Transverse colon (tissue), 3 donors: ENCODE results near the gene EZR.

ENCODE experiments used
- CTCF ChIP-seq, 5 experiments: fragments of 200-600 bp in 3 of 5; fragments of 450-650 bp in 2 of 5; sonication (generic) in 3 of 5; IDR thresholded peaks; 1 replicate in 2 of 5; 2 replicates in 3 of 5; pipeline ENCODE4 v1.5.1; 2016 to 2017; ENCODE audit warnings: antibody characterized with exemption in 5 of 5, inconsistent platforms in 3 of 5, mild to moderate bottlenecking in 2 of 5, moderate library complexity in 1 of 5
- EP300 ChIP-seq: sonication (generic); formaldehyde crosslinking; IDR thresholded peaks from one replicate; pipeline ENCODE4 v1.6.1; 2017; ENCODE audit warnings: antibody characterized with exemption, low read depth

DNA sequence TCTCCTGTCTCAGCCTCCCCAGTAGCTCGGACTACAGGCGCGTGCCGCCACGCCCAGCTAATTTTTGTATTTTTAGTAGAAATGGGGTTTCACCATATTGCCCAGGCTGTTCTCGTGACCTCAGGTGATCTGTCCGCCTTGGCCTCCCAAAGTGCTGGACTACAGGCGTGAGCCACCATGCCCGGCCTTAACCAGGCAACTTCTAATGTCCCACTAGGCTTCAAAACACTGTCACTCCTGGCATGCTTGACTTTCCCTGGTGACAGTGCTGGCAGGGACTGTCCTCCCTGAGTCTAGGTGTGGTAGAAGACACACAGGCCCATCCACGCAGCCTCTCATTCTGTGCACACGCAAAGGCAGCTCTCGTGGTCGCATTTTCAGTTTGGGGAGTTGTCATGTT is 11.6 kb upstream of the EZR start:
- TF ChIP-seq CTCF (IDR thresholded peaks at IDR 0.05), result no peak
- TF ChIP-seq EP300, result no peak
